Epidermal melanocyte (primary cell): Measurements from ENCODE around the gene NTM.
"Not testable (repeated sequence)": the region's sequence is repeated elsewhere in the genome, so short reads cannot be mapped to it uniquely, and the experiment has no call there.

Experiments
- DNase-seq: peaks from one replicate; pipeline ENCODE4 v3.0.0; 2011; ENCODE audit warnings: low spot score; ENCODE audit not compliant: insufficient read length

Gene NTM

DNA sequence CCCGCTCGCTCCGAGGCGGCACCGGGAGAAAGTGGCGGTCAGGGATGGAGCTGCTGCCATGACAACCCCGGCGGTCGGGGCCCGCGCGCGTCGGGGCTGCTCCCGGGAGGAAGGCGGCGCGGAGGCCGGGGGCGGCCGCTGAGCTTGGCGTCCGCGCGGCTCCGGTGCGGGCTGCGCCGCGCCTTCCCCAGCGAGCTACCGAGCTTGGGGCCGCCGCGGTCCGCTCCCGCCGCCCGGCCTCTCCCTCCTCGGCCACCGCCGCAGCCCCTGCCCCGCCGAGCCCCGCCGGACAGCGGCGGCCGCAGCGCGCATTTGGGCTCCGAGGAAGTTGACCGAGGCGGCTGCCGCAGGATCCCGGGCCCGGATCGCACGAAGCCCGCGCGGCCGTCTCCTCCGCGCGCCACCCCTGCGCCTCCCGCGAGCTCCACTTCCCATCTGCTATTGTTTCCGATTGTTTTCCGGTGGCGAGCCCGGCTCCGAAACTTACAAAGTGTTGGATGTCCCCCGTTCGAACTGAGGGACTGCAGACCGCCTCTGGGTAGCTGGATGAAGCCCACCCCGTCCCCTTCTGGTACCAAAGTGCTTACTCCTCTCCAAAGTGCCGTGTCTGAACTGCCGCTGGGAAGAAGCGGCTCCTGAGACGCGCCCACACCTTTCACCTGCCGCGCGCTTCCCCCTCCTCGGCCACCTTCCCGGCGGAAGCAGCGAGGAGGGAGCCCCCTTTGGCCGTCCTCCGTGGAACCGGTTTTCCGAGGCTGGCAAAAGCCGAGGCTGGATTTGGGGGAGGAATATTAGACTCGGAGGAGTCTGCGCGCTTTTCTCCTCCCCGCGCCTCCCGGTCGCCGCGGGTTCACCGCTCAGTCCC lies 540.3 kb downstream of the NTM start:
- no peak for DNase-seq

- DNase-seq: not testable (repeated sequence)
Measured at GRCh38 chr11:131911388-131912032, 541.1 kb downstream of the NTM start.

GRCh38 chr11:131912134-131912533 lies 541.7 kb downstream of the NTM start:
- no peak for DNase-seq

GRCh38 chr11:131913267-131913666 lies 542.9 kb downstream of the NTM start:
- DNase-seq: no peak

GRCh38 chr11:131914361-131914774 lies 544.0 kb downstream of the NTM start:
- no peak for DNase-seq

- no peak for DNase-seq
Measured at GRCh38 chr11:131916638-131917037, 546.2 kb downstream of the NTM start.

GRCh38 chr11:131917634-131918384 lies 547.4 kb downstream of the NTM start:
- DNase-seq: no peak

GRCh38 chr11:131918663-131919062 lies 548.2 kb downstream of the NTM start:
- no peak for DNase-seq

- no peak for DNase-seq
Measured at GRCh38 chr11:131922220-131922619, 551.8 kb downstream of the NTM start.

DNA sequence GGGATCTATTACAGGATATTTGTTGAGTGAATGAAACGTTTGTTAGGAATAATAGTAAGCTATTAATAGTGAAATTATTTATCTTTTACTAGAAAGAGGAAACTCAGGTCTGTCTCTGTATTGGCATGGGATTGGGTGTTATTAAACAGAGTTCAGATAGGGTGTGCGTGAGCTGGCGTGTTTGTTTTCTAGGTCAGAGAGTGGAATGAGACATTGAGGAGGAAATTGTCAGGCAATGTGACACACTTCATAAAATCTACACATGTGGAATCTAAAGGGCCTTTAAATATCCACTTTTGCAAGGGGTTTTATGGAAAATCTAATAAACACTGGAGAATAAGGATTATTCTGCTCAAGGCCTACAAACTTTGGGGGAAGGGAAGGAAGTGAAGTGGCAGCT lies 552.9 kb downstream of the NTM start:
- DNase-seq: no peak

GRCh38 chr11:131924001-131924400 lies 553.6 kb downstream of the NTM start:
- DNase-seq: no peak

DNA sequence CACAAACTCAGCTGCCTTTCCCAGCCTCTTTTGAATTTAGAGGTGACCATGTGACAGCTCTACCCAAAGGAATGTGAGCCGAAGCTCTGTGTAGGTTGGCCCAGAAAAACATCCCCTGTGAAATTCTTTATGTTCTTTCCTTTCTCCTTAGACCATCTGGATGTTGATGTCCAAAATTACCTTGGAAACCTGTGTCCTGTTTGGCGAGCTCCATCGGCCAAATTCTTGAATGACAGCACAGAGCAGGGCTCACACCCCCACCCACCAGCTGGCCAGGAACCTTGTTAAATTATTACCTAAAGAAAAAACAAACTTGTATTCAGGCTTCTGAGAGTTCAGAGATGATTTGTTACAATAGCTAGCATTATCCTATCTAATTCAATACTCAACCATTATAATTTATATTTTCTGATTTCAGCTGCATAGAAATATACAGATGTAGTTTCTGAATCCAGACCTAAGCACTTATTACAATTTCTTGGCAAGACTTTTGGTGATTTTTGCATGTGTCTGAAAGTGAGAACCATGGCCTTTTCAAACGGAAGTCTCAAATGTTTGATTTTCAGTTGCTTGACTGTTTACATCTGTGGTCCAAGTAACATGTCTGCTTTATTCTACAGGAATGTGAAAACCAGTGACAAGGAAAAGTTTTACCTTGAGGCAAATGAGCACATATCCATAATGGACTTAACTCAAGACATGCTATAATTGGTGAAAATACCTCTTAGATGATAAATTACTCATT lies 554.2 kb downstream of the NTM start:
- DNase-seq: no peak

DNA sequence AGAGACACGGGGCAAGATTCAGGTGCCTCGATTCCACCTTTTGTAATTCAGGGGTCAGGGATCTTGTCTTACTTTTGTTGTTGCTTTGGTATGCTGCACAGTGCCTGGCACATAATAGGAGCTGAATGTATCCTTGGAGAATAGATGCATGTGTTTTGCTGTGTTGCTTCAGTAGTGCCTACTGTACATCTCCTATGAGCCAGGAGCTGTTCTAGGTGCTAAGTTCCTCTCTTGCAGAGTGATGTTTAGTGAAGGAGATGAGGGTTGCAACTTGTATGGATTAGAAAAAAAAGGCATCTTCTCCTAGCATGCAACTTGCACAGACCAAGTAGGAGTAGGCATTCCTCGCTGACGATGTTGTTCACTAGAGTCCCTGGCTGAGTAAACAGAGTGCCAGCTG lies 555.4 kb downstream of the NTM start:
- DNase-seq: no peak

DNA sequence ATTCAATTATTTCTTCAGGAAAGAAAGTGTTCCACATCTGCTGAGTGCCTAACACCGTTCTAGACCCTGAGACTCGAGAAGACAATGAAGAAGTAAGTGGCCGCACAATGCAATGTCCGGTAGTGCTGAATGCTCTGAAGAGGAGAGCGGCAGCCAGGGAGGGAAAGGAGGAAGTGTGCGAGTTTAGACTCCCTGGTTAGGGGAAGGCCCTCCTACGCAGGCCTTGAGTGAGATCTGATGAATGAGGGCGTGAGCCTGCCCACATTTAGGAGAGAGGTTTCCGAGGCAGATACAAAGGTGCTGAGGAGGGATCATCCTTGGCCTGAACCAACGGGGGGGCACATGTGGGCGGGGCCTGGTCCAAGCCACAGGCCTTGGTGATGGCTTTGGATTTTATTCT lies 558.6 kb downstream of the NTM start:
- DNase-seq: no peak

DNA sequence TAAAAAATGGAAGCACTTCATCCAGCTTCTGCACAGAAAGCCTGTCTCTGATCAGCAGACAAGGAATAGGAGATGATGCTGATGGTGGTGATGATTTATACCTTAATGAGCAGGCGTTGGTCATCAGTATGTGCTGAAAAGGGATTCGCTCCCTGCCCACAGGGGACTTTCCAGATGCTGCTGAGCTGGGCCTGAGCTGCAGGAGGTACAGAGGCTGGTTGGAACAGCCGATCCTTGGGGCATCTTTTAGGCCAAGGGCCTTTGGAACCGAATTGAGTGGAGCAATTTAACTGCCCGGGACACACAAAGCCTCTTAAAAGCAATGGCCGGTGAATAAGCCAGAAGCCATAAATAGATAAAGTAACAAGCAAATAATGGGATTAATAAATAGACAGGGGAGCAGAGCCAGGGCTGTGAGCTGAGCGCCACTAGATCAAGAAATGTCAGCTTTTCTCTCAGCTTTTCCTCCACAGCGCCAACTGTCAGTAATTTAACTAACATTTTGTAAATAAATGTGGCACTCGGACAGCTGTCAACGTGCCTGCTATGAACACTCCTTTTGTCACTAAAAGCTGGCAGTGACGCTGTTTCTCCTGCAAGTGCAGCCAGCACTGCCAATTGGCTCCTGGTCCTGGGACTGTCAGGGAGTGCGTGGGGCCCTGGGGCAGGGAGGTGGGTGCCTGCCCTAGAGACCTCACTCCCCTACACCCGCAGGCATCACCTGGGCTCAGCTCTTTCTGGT lies 562.3 kb downstream of the NTM start:
- no peak for DNase-seq

DNA sequence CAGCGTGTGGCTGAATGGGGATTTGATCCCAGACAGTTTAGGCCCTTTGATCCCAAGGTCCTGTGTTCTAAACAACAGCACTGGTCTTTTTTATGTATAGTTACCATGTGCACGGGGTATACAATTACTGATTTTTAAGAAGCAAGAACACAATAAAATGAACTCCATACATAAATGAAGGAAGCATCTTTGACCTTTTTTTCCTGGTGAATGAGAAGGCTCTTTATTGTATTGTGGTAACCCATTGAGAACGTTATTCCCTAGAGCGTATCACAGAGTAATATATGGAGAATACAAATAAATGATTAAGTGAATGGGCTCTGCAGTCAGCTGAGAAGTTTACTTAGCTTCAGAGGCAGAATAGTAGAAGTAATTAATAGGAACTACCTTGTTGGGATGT lies 563.6 kb downstream of the NTM start:
- no peak for DNase-seq

- no peak for DNase-seq
Measured at GRCh38 chr11:131938351-131938751, 567.9 kb downstream of the NTM start.

GRCh38 chr11:131940126-131940525 lies 569.7 kb downstream of the NTM start:
- DNase-seq: no peak

GRCh38 chr11:131942878-131943277 lies 572.5 kb downstream of the NTM start:
- DNase-seq: no peak

DNA sequence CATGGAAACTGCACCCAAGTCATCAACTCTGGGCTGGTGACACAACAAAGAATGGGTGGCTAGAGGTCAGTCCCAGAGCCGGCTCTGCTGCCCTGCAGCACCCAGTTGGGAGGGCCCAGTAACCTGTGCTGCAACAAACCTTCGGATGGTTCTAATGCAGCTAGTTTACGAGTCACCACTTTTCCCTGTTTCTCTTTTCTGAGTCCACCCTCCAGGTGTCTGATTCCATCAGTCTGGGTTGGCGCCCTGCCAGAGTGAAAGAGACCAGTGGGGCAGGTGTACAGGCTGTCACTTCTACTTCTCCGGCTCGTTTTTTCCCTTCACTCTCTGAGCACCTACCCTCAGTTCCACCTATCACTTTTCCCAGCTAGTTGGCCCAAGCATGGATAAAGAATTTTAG lies 572.9 kb downstream of the NTM start:
- DNase-seq: no peak

DNA sequence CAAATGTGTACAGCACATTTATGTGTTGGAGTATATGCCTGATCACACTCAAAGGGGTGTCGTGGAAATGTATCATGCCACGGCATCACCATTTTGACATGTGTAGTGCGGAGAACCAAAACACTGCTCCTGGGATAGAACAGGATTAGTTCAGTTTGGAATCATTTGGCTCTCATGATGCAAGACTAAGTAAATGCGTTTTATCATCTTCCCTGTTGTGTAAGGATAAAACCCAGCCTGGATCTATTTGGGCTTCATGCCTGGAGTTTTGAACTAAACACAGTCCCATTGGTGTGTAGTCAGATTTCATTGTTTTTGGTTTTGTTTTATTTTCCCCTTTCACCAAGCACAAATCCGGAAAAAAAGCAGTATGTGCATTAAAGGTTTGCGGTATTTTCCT lies 574.3 kb downstream of the NTM start:
- DNase-seq: no peak
